Middle frontal gyrus (tissue), 1 donor: ENCODE results near the gene PDK4.

Experiments
- DNase-seq: peaks from one replicate; pipeline ENCODE4 v3.0.0-alpha.2; 2015; ENCODE audit warnings: low spot score; ENCODE audit errors: extremely low spot score

PDK4 gene

GRCh38 chr7:95596198-95597063 lies at the start of gene PDK4:
Gene PDK4, minus strand, starts transcription at chr7:95596516. Its CDS starts 223 bp downstream, at chr7:95596293.
- peak; percentile 67 for DNase-seq

GRCh38 chr7:95642173-95642572 lies 45.9 kb upstream of the PDK4 start:
- DNase-seq: peak; percentile 14

GRCh38 chr7:95636140-95636940 lies 40.0 kb upstream of the PDK4 start:
- no peak for DNase-seq

- DNase-seq: no peak
These were observed 36.3 kb upstream of the PDK4 start for GRCh38 chr7:95632609-95633008.

- no peak for DNase-seq
These were observed 35.2 kb upstream of the PDK4 start for GRCh38 chr7:95631527-95631926.

- no peak for DNase-seq
These were observed 34.6 kb upstream of the PDK4 start for GRCh38 chr7:95630702-95631458.

GRCh38 chr7:95628831-95629439 lies 32.6 kb upstream of the PDK4 start:
- no peak for DNase-seq

GRCh38 chr7:95623788-95624187 lies 27.5 kb upstream of the PDK4 start:
- no peak for DNase-seq

- DNase-seq: no peak
These were observed 26.5 kb upstream of the PDK4 start for GRCh38 chr7:95622859-95623258.

- no peak for DNase-seq
These were observed 25.8 kb upstream of the PDK4 start for GRCh38 chr7:95622001-95622549.

- no peak for DNase-seq
These were observed 25.1 kb upstream of the PDK4 start for GRCh38 chr7:95621404-95621803.

- no peak for DNase-seq
These were observed 24.3 kb upstream of the PDK4 start for GRCh38 chr7:95620631-95621030.

GRCh38 chr7:95619921-95620320 lies 23.6 kb upstream of the PDK4 start:
- DNase-seq: no peak

GRCh38 chr7:95619517-95619916 lies 23.2 kb upstream of the PDK4 start:
- no peak for DNase-seq

- no peak for DNase-seq
These were observed 18.2 kb upstream of the PDK4 start for GRCh38 chr7:95614442-95614940.

GRCh38 chr7:95611224-95611623 lies 14.9 kb upstream of the PDK4 start:
- DNase-seq: no peak

- no peak for DNase-seq
These were observed 13.1 kb upstream of the PDK4 start for GRCh38 chr7:95609277-95609971.

- peak; percentile 44 for DNase-seq
These were observed 12.2 kb upstream of the PDK4 start for GRCh38 chr7:95608359-95609173.

- no peak for DNase-seq
These were observed 11.2 kb upstream of the PDK4 start for GRCh38 chr7:95607561-95607960.
